ENCODE measurements around the gene CENPE.

The CENPE gene

DNA sequence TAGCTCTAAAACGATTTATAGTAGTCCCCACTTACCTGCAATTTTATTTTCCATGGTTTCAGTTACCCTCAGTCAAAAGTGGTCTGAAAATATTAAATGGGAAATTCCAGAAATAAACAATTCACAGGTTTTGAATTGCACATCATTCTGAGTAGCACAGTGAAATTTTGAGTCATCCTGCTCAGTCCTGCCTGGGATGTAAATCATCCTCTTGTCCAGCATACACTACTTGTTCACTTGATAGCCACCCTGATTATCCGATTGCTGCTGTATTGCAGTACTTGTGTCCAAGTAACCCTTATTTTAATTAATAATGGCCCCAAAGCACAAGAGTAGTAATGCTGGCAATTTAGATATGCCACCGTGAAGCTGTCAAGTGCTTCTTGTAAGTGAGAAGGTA, 75.0 kb downstream of the CENPE start:
- Histone ChIP-seq H3K9ac (ENCODE audit: low read length) (no peak overlapping the region), H3K27ac (ENCODE audit: low read depth, low read length) (no peak overlapping the region), H3K4me1 (ENCODE audit: insufficient read depth, low read length) (no peaks in the 10 kb centered on the region), H3K9me3 (ENCODE audit: low read length) (no peaks in the 10 kb centered on the region), H3K4me3 (ENCODE audit: low read depth in 1 of 2, low read length in 2 of 2) (no peak overlapping the region), H3K27me3 (ENCODE audit: control insufficient read depth in 1 of 2, insufficient read depth in 2 of 2, low read length in 2 of 2) (no peaks in the 10 kb centered on the region), H3K36me3 (ENCODE audit: insufficient read depth, low read length) (no peaks in the 10 kb centered on the region)

GRCh38 chr4:103118166-103118565, 80.0 kb downstream of the CENPE start:
- H3K27me3 ChIP-seq (ENCODE audit: control insufficient read depth in 1 of 2, insufficient read depth in 2 of 2, low read length in 2 of 2): no peaks in the 10 kb centered on the region

GRCh38 chr4:103111598-103111997, 86.5 kb downstream of the CENPE start:
- H3K4me3 ChIP-seq (ENCODE audit: low read depth in 1 of 2, low read length in 2 of 2): no peak overlapping the region
- no peaks in the 10 kb centered on the region for H3K36me3 ChIP-seq (ENCODE audit: insufficient read depth, low read length)
- H3K27me3 ChIP-seq (ENCODE audit: control insufficient read depth in 1 of 2, insufficient read depth in 2 of 2, low read length in 2 of 2): no peaks in the 10 kb centered on the region
- no peaks in the 10 kb centered on the region for H3K9me3 ChIP-seq (ENCODE audit: low read length)
- H3K9ac ChIP-seq (ENCODE audit: low read length): no peak overlapping the region
- H3K27ac ChIP-seq (ENCODE audit: low read depth, low read length): no peak overlapping the region
- no peaks in the 10 kb centered on the region for H3K4me1 ChIP-seq (ENCODE audit: insufficient read depth, low read length)

More at GRCh38 chr4:103118166-103118565, 80.0 kb downstream of the CENPE start:
- Histone ChIP-seq H3K9me3 (ENCODE audit: low read length) (no peaks in the 10 kb centered on the region), H3K36me3 (ENCODE audit: insufficient read depth, low read length) (no peaks in the 10 kb centered on the region), H3K4me3 (ENCODE audit: low read depth in 1 of 2, low read length in 2 of 2) (no peak overlapping the region), H3K27ac (ENCODE audit: low read depth, low read length) (no peak overlapping the region), H3K9ac (ENCODE audit: low read length) (no peak overlapping the region), H3K4me1 (ENCODE audit: insufficient read depth, low read length) (no peaks in the 10 kb centered on the region)

- Histone ChIP-seq H3K27ac (ENCODE audit: low read depth, low read length) (no peak overlapping the region), H3K4me3 (ENCODE audit: low read depth in 1 of 2, low read length in 2 of 2) (no peak overlapping the region), H3K9me3 (ENCODE audit: low read length) (no peaks in the 10 kb centered on the region)
Measured at GRCh38 chr4:103108542-103108941, 89.6 kb downstream of the CENPE start.

GRCh38 chr4:103105558-103106356, 92.4 kb downstream of the CENPE start:
- Histone ChIP-seq H3K4me1 (ENCODE audit: insufficient read depth, low read length) (no peaks in the 10 kb centered on the region), H3K4me3 (ENCODE audit: low read depth in 1 of 2, low read length in 2 of 2) (no peak overlapping the region), H3K9ac (ENCODE audit: low read length) (no peak overlapping the region), H3K9me3 (ENCODE audit: low read length) (no peaks in the 10 kb centered on the region), H3K36me3 (ENCODE audit: insufficient read depth, low read length) (no peaks in the 10 kb centered on the region), H3K27me3 (ENCODE audit: control insufficient read depth in 1 of 2, insufficient read depth in 2 of 2, low read length in 2 of 2) (no peaks in the 10 kb centered on the region), H3K27ac (ENCODE audit: low read depth, low read length) (no peak overlapping the region)

More at GRCh38 chr4:103108542-103108941, 89.6 kb downstream of the CENPE start:
- no peaks in the 10 kb centered on the region for H3K4me1 ChIP-seq (ENCODE audit: insufficient read depth, low read length)
- no peaks in the 10 kb centered on the region for H3K27me3 ChIP-seq (ENCODE audit: control insufficient read depth in 1 of 2, insufficient read depth in 2 of 2, low read length in 2 of 2)
- H3K9ac ChIP-seq (ENCODE audit: low read length): no peak overlapping the region
- no peaks in the 10 kb centered on the region for H3K36me3 ChIP-seq (ENCODE audit: insufficient read depth, low read length)

DNA sequence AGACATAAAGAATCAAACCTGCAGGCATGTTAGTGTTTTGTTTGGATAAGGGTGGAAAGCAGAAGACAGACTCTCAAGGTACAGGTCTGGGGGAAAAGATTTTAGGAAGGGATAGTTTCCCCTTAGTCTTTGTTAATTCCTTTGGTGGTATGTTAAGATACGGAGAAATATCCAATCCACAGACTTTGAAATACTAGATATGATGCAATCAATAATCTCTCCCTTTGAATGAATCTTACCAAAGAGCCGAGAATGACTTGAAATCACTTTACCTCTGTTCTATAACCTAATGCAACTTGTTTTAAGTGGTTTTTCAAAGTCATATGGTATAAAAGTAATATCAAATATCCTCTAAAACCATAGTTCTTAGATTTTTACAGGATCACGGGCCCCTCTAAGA, 93.3 kb downstream of the CENPE start:
- H3K36me3 ChIP-seq (ENCODE audit: insufficient read depth, low read length): no peaks in the 10 kb centered on the region
- no peaks in the 10 kb centered on the region for H3K27me3 ChIP-seq (ENCODE audit: control insufficient read depth in 1 of 2, insufficient read depth in 2 of 2, low read length in 2 of 2)
- H3K9ac ChIP-seq (ENCODE audit: low read length): no peak overlapping the region
- no peak overlapping the region for H3K4me3 ChIP-seq (ENCODE audit: low read depth in 1 of 2, low read length in 2 of 2)
- no peaks in the 10 kb centered on the region for H3K4me1 ChIP-seq (ENCODE audit: insufficient read depth, low read length)
- no peaks in the 10 kb centered on the region for H3K9me3 ChIP-seq (ENCODE audit: low read length)
- no peak overlapping the region for H3K27ac ChIP-seq (ENCODE audit: low read depth, low read length)

DNA sequence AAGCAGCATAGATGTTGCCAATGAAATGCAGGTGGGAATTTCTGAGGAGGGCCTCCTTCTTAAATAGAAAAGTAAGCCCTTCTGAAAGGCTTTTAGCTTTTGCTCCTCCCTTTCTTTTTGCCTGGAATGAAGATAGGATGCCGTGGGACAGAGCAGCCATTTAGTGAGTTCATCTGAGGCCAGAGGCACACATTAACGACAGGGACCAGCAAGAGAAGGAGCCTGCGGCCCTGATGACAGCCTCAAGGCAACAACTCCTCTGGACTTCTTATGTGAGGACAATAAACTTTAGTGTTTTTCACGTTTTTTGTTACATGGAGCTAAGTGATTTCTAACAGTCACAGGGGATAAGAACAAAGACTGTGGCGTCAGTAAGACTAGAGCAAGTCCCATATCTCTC, 97.5 kb downstream of the CENPE start:
- Histone ChIP-seq H3K36me3 (ENCODE audit: insufficient read depth, low read length) (no peaks in the 10 kb centered on the region), H3K9me3 (ENCODE audit: low read length) (no peaks in the 10 kb centered on the region), H3K4me3 (ENCODE audit: low read depth in 1 of 2, low read length in 2 of 2) (no peak overlapping the region), H3K9ac (ENCODE audit: low read length) (no peak overlapping the region), H3K27ac (ENCODE audit: low read depth, low read length) (no peak overlapping the region), H3K4me1 (ENCODE audit: insufficient read depth, low read length) (peaks cover 16% of the 10 kb centered on the region), H3K27me3 (ENCODE audit: control insufficient read depth in 1 of 2, insufficient read depth in 2 of 2, low read length in 2 of 2) (no peaks in the 10 kb centered on the region)

- Histone ChIP-seq H3K9me3 (ENCODE audit: low read length) (no peaks in the 10 kb centered on the region), H3K4me3 (ENCODE audit: low read depth in 1 of 2, low read length in 2 of 2) (peak within 1 kb of the TSS; percentile 21 to 51), H3K27me3 (ENCODE audit: control insufficient read depth in 1 of 2, insufficient read depth in 2 of 2, low read length in 2 of 2) (no peaks in the 10 kb centered on the region), H3K9ac (ENCODE audit: low read length) (peak within 1 kb of the TSS; percentile 45), H3K27ac (ENCODE audit: low read depth, low read length) (peak within 1 kb of the TSS; percentile 70), H3K4me1 (ENCODE audit: insufficient read depth, low read length) (peaks cover 16% of the 10 kb centered on the region), H3K36me3 (ENCODE audit: insufficient read depth, low read length) (no peaks in the 10 kb centered on the region)
Measured at GRCh38 chr4:103099691-103100392, 98.3 kb downstream of the CENPE start, which contains the start of gene BDH2. Gene BDH2 (minus strand): TSS chr4:103099834. CDS start chr4:103096254, 3,580 bp downstream.

DNA sequence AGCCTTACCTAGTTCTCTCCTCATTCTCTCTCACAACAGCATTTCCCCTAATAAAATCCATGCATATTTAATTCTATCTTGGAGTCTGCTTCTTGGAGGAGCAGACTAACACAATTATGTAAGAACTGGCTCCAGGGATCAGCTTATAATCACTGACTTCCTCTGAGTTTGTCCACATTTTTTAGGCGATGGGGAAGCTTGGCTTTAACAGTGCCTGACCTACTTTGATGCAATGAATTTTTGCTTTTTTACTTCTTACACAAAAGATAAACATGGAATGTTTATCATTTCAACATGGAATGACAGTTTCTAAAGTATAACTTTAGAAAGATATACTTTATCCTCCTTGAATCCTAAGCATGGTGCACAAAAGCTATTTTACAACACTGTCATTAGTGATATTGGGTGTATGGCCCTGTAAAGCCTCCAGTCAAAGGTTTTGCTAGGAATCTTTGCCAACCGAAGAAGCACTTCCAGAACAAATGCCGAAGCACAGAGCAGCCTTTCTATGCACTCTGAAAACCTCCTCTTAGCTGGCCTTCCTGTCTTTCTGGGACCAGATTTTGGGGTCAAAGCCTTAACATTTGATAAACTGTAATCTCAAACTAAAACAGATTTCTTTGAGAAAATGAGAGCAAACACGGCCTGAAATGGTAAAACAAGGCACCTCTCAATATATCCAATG, 99.2 kb downstream of the CENPE start:
- Histone ChIP-seq H3K4me1 (ENCODE audit: insufficient read depth, low read length) (peaks cover 16% of the 10 kb centered on the region), H3K27ac (ENCODE audit: low read depth, low read length) (peak overlapping the region; percentile 70), H3K9ac (ENCODE audit: low read length) (peak overlapping the region; percentile 45), H3K4me3 (ENCODE audit: low read depth in 1 of 2, low read length in 2 of 2) (peak overlapping the region; percentile 21 to 51), H3K36me3 (ENCODE audit: insufficient read depth, low read length) (no peaks in the 10 kb centered on the region), H3K9me3 (ENCODE audit: low read length) (no peaks in the 10 kb centered on the region), H3K27me3 (ENCODE audit: control insufficient read depth in 1 of 2, insufficient read depth in 2 of 2, low read length in 2 of 2) (no peaks in the 10 kb centered on the region)

- Histone ChIP-seq H3K27me3 (ENCODE audit: control insufficient read depth in 1 of 2, insufficient read depth in 2 of 2, low read length in 2 of 2) (no peaks in the 10 kb centered on the region), H3K9ac (ENCODE audit: low read length) (peak overlapping the region; percentile 17), H3K4me3 (ENCODE audit: low read depth in 1 of 2, low read length in 2 of 2) (peak overlapping the region in 1 of 2 donors; percentile 51), H3K4me1 (ENCODE audit: insufficient read depth, low read length) (peaks cover 16% of the 10 kb centered on the region), H3K9me3 (ENCODE audit: low read length) (no peaks in the 10 kb centered on the region), H3K27ac (ENCODE audit: low read depth, low read length) (peak overlapping the region; percentile 56), H3K36me3 (ENCODE audit: insufficient read depth, low read length) (no peaks in the 10 kb centered on the region)
Measured at GRCh38 chr4:103098341-103098740, 99.8 kb downstream of the CENPE start.

GRCh38 chr4:103097112-103097511, 101.0 kb downstream of the CENPE start:
- no peaks in the 10 kb centered on the region for H3K27me3 ChIP-seq (ENCODE audit: control insufficient read depth in 1 of 2, insufficient read depth in 2 of 2, low read length in 2 of 2)
- no peaks in the 10 kb centered on the region for H3K9me3 ChIP-seq (ENCODE audit: low read length)
- H3K4me1 ChIP-seq (ENCODE audit: insufficient read depth, low read length): peaks cover 16% of the 10 kb centered on the region
- H3K27ac ChIP-seq (ENCODE audit: low read depth, low read length): no peak overlapping the region
- peaks cover 7% of the 10 kb centered on the region for H3K36me3 ChIP-seq (ENCODE audit: insufficient read depth, low read length)
- H3K9ac ChIP-seq (ENCODE audit: low read length): no peak overlapping the region
- no peak overlapping the region for H3K4me3 ChIP-seq (ENCODE audit: low read depth in 1 of 2, low read length in 2 of 2)

Measured in muscle layer of colon (tissue), 2 donors.